Calu3 (cell line): Measurements from ENCODE around the gene PI16. TPM values are rescaled to one million over a fixed set of nuclear protein-coding genes. Genes with fewer than 3 reads are reported as not detected.

ENCODE experiments used
- BruUV-seq: library from RNA; stranded (reverse); fragments of 400-500 nt; replicated peaks from 2 replicates; lab custom pipeline; 2021; lab: Mats Ljungman, UMichigan
- CTCF ChIA-PET: fragments of 300-600 bp; sonication (Branson Sonifier 250); formaldehyde crosslinking; loops from one replicate; lab custom pipeline; 2022; ENCODE audit warnings: antibody characterized with exemption; lab: Charles Lee
- DNase-seq: peaks from one replicate; pipeline ENCODE4 v3.0.0; 2022
- H3K27ac Mint-ChIP-seq: one replicate; pipeline ENCODE4 v1.8.0; 2022; ENCODE audit warnings: mixed read lengths; ENCODE audit not compliant: unreplicated experiment
- H3K27me3 Mint-ChIP-seq: one replicate; pipeline ENCODE4 v1.8.0; 2022; ENCODE audit warnings: mixed read lengths; ENCODE audit not compliant: unreplicated experiment
- H3K36me3 Mint-ChIP-seq: one replicate; pipeline ENCODE4 v1.8.0; 2022; ENCODE audit warnings: mild to moderate bottlenecking, moderate library complexity, mixed read lengths; ENCODE audit not compliant: insufficient read depth, unreplicated experiment
- H3K4me1 Mint-ChIP-seq: one replicate; pipeline ENCODE4 v1.8.0; 2022; ENCODE audit warnings: mild to moderate bottlenecking, low read depth, mixed read lengths; ENCODE audit not compliant: unreplicated experiment
- H3K4me3 Mint-ChIP-seq: one replicate; pipeline ENCODE4 v1.8.0; 2022; ENCODE audit warnings: mild to moderate bottlenecking, low read depth, moderate library complexity, mixed read lengths; ENCODE audit not compliant: unreplicated experiment
- H3K9me3 Mint-ChIP-seq: one replicate; pipeline ENCODE4 v1.8.0; 2022; ENCODE audit warnings: low read depth, mixed read lengths; ENCODE audit not compliant: unreplicated experiment
- intact Hi-C: fragments of 100-400 bp; cut with micrococcal nuclease; formaldehyde crosslinking; loops from one replicate; pipeline ENCODE4 v1.10.0; 2022; ENCODE audit not compliant: unreplicated experiment
- total RNA-seq: library from RNA; stranded (reverse); gene quantifications from 2 replicates; pipeline ENCODE4 v1.2.3, GENCODE V29; 2022
- TF ChIP-seq, protein P1 (sequence below): fragments of 200-600 bp; IDR thresholded peaks from one replicate; pipeline ENCODE4 v1.8.0; 2022; ENCODE audit warnings: antibody characterized with exemption; ENCODE audit not compliant: unreplicated experiment

PI16 gene
- total RNA-seq, 1 experiment from 2014 or later, result 0.17 TPM

DNA sequence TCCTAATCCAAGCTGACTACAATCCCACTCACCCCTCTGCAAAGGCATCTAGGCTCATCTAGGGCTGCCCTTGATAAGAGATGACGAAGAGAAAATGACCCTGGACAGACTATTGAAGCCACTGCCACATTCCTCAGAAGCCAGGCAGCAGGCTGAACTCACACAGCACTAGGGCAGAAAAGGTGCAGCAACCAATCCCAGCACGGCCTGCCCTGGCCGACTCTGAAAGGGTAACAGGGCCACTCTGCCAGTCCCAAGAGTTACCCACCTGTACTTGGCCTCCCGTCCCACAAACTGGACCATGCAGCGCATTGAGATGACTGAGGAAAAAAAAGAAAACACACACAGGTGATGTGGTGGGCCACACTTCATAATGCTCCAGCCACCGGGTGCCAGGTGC, 22.4 kb downstream of the PI16 start:
- intact Hi-C loops, result no loop called here
- CTCF ChIA-PET, result interaction anchor here (0.6 kb wide), 1 partner anchor 196 kb away, joined by 4 read pairs; no protein-coding TSS in a partner anchor
- H3K4me1 Mint-ChIP-seq, result peaks cover 24% of the 10 kb centered on the region
- no peak for DNase-seq
- no peak overlapping the region for H3K27ac Mint-ChIP-seq
- H3K4me3 Mint-ChIP-seq, result no peak overlapping the region
- H3K36me3 Mint-ChIP-seq, result peaks cover 29% of the 10 kb centered on the region
- no peaks in the 10 kb centered on the region for H3K27me3 Mint-ChIP-seq
- no peaks in the 10 kb centered on the region for H3K9me3 Mint-ChIP-seq
- TF ChIP-seq, protein P1, sequence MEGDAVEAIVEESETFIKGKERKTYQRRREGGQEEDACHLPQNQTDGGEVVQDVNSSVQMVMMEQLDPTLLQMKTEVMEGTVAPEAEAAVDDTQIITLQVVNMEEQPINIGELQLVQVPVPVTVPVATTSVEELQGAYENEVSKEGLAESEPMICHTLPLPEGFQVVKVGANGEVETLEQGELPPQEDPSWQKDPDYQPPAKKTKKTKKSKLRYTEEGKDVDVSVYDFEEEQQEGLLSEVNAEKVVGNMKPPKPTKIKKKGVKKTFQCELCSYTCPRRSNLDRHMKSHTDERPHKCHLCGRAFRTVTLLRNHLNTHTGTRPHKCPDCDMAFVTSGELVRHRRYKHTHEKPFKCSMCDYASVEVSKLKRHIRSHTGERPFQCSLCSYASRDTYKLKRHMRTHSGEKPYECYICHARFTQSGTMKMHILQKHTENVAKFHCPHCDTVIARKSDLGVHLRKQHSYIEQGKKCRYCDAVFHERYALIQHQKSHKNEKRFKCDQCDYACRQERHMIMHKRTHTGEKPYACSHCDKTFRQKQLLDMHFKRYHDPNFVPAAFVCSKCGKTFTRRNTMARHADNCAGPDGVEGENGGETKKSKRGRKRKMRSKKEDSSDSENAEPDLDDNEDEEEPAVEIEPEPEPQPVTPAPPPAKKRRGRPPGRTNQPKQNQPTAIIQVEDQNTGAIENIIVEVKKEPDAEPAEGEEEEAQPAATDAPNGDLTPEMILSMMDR, result no peak
- no TSS peak for BruUV-seq

GRCh38 chr6:36977470-36977941, 23.0 kb downstream of the PI16 start:
- TF ChIP-seq, protein P1, result no peak
- Mint-ChIP-seq H3K9me3 (no peaks in the 10 kb centered on the region), H3K27ac (no peak overlapping the region), H3K27me3 (no peaks in the 10 kb centered on the region), H3K4me1 (peaks cover 28% of the 10 kb centered on the region), H3K36me3 (peaks cover 25% of the 10 kb centered on the region), H3K4me3 (no peak overlapping the region)
- no peak for DNase-seq
- CTCF ChIA-PET, result interaction anchor here (0.6 kb wide), 1 partner anchor 195 kb away, joined by 4 read pairs; no protein-coding TSS in a partner anchor
- no TSS peak for BruUV-seq
- intact Hi-C loops, result no loop called here

GRCh38 chr6:36978421-36979346, 24.1 kb downstream of the PI16 start:
- Mint-ChIP-seq H3K4me1 (peaks cover 28% of the 10 kb centered on the region), H3K27ac (no peak overlapping the region), H3K9me3 (no peaks in the 10 kb centered on the region), H3K4me3 (no peak overlapping the region), H3K27me3 (no peaks in the 10 kb centered on the region), H3K36me3 (peaks cover 20% of the 10 kb centered on the region)
- TF ChIP-seq, protein P1, result no peak
- no peak for DNase-seq
- CTCF ChIA-PET, result interaction anchor here (0.7 kb wide), 2 partner anchors 93 to 299 kb away, joined by 5 to 7 read pairs; partner anchors contain the start of gene C6orf89
- intact Hi-C loops, result no loop called here
- BruUV-seq, result no TSS peak

DNA sequence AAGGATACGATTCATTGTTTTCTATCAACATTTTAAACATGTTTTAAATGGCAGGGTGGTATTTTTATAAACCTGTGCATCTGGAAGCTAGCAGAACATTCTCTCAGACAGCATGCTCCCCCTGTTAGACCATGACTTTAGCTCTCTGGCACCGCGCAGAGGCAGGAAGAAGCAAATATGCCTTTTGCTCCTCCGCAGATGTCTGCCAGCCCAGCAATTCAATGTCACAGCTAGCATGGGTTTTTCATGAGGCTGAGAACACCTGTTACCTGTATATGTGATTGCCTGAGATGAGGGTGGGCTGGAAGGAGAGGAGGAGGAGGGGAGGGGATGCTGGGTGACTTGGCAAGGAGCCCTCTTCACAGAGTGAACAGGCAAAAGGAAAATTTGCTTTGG, 24.8 kb downstream of the PI16 start:
- no peak for DNase-seq
- no TSS peak for BruUV-seq

More for the DNA sequence above, 24.8 kb downstream of the PI16 start:
- H3K27me3 Mint-ChIP-seq, result no peaks in the 10 kb centered on the region
- no peaks in the 10 kb centered on the region for H3K9me3 Mint-ChIP-seq
- peaks cover 28% of the 10 kb centered on the region for H3K4me1 Mint-ChIP-seq
- intact Hi-C loops, result no loop called here
- H3K36me3 Mint-ChIP-seq, result peaks cover 20% of the 10 kb centered on the region
- H3K27ac Mint-ChIP-seq, result no peak overlapping the region
- TF ChIP-seq, protein P1, result no peak
- CTCF ChIA-PET, result interaction anchor here (0.7 kb wide), 2 partner anchors 93 to 298 kb away, joined by 5 to 7 read pairs; partner anchors contain the start of gene C6orf89
- no peak overlapping the region for H3K4me3 Mint-ChIP-seq
